ENCODE measurements around the gene CSRNP2.

The CSRNP2 gene

GRCh38 chr12:51083126-51083833, at the start of gene CSRNP2:
TSS of gene CSRNP2 (minus strand) at chr12:51083596. CDS start at chr12:51076561, 7,035 bp downstream.
- no peak for TF ChIP-seq CTCF (IDR thresholded peaks at IDR 0.05; ENCODE audit: low read depth, low read length, missing control alignments)
- DNase-seq (ENCODE audit: extremely low read depth, low read depth), result peak; percentile 69
- peak within 1 kb of the TSS; percentile 83 for H3K4me3 ChIP-seq (replicated peaks; ENCODE audit: low read depth, low read length)

GRCh38 chr12:51132693-51133092, 49.3 kb upstream of the CSRNP2 start:
- H3K4me3 ChIP-seq (replicated peaks; ENCODE audit: low read depth, low read length), result no peak overlapping the region
- no peak for TF ChIP-seq CTCF (IDR thresholded peaks at IDR 0.05; ENCODE audit: low read depth, low read length, missing control alignments)
- no peak for DNase-seq (ENCODE audit: extremely low read depth, low read depth)

DNA sequence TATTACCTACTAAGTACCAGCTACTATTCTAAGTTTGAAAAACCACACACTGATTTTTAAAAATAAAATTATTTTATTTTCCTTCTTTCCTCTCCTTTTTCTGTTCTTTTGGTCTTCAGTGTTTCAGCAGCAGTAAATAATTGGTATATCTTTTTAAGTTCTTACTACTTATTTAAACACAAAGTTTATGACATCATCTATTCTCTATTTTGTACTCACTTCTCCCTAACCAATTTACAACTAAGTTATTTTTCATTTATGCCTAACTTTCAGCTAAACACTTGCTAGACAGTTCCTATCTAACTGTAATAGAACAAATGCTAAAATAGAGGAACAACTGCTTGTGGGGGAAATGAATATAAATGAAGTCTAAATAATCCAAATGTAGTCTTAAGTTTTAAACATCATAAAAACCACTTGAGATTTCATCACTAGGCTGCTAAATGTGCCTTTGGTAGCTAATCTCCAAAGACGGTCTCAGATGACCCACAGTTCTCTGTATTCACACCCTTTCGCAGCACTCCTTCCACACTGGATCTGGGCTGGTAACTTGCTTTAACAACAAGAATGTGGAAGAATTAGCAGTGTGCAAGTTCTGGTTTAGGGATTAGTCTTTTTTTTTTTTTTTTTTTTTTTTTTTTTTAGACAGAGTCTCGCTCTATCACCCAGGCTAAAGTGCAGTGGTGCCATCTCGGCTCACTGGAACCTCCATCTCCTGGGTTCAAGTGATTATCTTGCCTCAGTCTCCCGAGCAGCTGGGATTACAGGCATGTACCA, 48.5 kb upstream of the CSRNP2 start:
- no peak overlapping the region for H3K4me3 ChIP-seq (replicated peaks; ENCODE audit: low read depth, low read length)
- DNase-seq (ENCODE audit: extremely low read depth, low read depth), result no peak
- no peak for TF ChIP-seq CTCF (IDR thresholded peaks at IDR 0.05; ENCODE audit: low read depth, low read length, missing control alignments)

DNA sequence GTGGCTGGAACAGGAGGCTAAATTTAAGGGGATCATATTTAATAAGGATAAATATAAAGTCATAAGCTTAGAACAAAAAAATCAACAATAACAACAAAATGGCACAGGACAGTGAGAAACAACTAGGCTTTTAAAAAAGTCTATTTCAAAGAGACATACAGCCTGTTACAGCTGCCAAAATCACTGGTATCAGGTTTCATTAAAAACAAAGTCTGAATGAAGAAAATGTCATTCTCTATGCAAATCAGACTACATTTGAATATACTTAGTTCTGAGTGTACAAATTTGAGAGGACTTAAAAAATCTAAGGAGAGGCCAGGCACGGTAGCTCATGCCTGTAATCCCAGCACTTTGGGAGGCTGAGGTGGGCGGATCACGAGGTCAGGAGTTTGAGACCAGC, 45.5 kb upstream of the CSRNP2 start:
- no peak overlapping the region for H3K4me3 ChIP-seq (replicated peaks; ENCODE audit: low read depth, low read length)
- no peak for DNase-seq (ENCODE audit: extremely low read depth, low read depth)
- TF ChIP-seq CTCF (IDR thresholded peaks at IDR 0.05; ENCODE audit: low read depth, low read length, missing control alignments), result no peak

DNA sequence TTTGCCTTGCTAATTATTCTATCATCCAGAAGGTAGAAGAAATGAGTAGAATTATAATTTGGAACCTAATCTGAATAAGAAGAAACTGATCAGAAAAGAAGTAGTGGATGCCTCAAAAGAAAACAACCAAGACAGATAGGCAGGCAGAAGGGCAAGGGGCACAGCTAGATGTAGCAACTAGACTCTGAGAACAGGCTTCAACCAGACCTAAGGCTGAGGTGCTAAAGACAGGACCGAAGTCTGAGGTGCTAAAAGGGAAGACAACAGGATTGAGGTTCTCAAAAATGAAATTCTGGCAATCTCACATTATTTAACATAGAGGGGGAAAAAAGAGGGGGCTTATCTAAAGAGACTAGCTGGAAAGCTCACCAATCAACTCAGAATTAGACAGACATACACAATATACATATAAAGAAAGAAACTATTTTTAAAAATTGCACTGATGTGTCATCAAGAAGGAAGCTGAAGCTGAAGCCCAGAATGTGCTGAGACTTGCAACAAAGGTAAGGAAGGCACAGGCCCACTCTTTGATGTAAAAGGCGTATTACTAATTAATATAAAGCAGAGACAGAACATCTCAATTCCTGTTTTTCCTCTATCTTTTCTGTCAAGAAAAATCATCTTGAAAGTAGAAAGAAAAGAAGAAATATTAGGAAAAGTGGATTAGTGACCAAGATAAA, 43.8 kb upstream of the CSRNP2 start:
- no peak overlapping the region for H3K4me3 ChIP-seq (replicated peaks; ENCODE audit: low read depth, low read length)
- DNase-seq (ENCODE audit: extremely low read depth, low read depth), result no peak
- TF ChIP-seq CTCF (IDR thresholded peaks at IDR 0.05; ENCODE audit: low read depth, low read length, missing control alignments), result no peak

DNA sequence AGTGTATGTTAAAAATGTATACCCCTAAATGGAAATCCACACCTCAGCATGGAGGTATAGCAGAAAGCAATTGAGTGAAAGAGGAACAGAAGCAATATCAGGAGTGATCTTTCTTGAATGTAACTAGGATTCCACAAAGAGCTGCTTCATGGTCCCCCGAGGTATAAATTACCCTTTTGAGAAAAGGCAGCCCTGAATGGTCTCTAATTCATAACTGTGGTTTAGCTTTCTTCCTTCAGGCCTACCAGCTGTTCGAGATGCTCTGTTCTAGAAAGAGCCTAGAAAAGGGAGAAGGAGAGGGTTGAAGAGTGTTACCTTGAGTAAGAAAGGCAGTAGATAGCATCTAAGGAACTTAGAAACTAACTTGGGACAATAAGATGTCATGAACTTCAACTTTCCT, 42.9 kb upstream of the CSRNP2 start:
- DNase-seq (ENCODE audit: extremely low read depth, low read depth), result no peak

More for the DNA sequence above, 42.9 kb upstream of the CSRNP2 start:
- TF ChIP-seq CTCF (IDR thresholded peaks at IDR 0.05; ENCODE audit: low read depth, low read length, missing control alignments), result no peak
- no peak overlapping the region for H3K4me3 ChIP-seq (replicated peaks; ENCODE audit: low read depth, low read length)
